GM12878 (cell line): Measurements from ENCODE around the gene MAP2K1. TPM values are rescaled to one million over a fixed set of nuclear protein-coding genes. Genes with fewer than 3 reads are reported as not detected.
A peak's percentile ranks its signal among the peaks of the same experiment; 100 is the strongest.

Experiments
- CREB1 ChIP-seq: IDR thresholded peaks from 2 replicates; pipeline ENCODE4 v1.6.1; 2012; ENCODE audit warnings: low read depth, mild to moderate bottlenecking, inconsistent platforms
- EED ChIP-seq: sonication (generic); IDR thresholded peaks from 2 replicates; pipeline ENCODE4 v1.6.1; 2016; ENCODE audit warnings: antibody characterized with exemption, low read depth
- EGR1 ChIP-seq, 2 experiments: IDR thresholded peaks; 1 replicate in 1 of 2; 2 replicates in 1 of 2; pipeline ENCODE4 v1.6.1; 2011 to 2012; ENCODE audit warnings: low read depth in 2 of 2, low read length in 2 of 2, borderline replicate concordance in 1 of 2, mild to moderate bottlenecking in 1 of 2, moderate library complexity in 1 of 2
- ELK1 ChIP-seq: IDR thresholded peaks from 2 replicates; pipeline ENCODE4 v1.6.1; 2012; ENCODE audit warnings: low read depth, low read length, improper control_type of control experiment
- GABPA ChIP-seq: IDR thresholded peaks from 2 replicates; pipeline ENCODE4 v1.6.1; 2014; ENCODE audit warnings: antibody characterized with exemption, low read depth, mild to moderate bottlenecking, inconsistent platforms
- HDGF ChIP-seq: fragments of 450-650 bp; IDR thresholded peaks from 2 replicates; pipeline ENCODE4 v1.6.1; 2016; ENCODE audit warnings: antibody characterized with exemption
- IRF5 ChIP-seq: fragments of 450-650 bp; IDR thresholded peaks from 2 replicates; pipeline ENCODE4 v1.6.1; 2017; ENCODE audit warnings: borderline replicate concordance
- MLLT1 ChIP-seq: fragments of 450-650 bp; IDR thresholded peaks from 2 replicates; pipeline ENCODE4 v1.6.1; 2016; ENCODE audit warnings: mild to moderate bottlenecking
- PBX3 ChIP-seq: IDR thresholded peaks from 2 replicates; pipeline ENCODE4 v1.6.1; 2011; ENCODE audit warnings: mild to moderate bottlenecking, low read depth, low read length, moderate library complexity; ENCODE audit not compliant: insufficient replicate concordance
- PKNOX1 ChIP-seq: fragments of 450-650 bp; IDR thresholded peaks from 2 replicates; pipeline ENCODE4 v1.6.1; 2016; ENCODE audit warnings: mild to moderate bottlenecking
- PML ChIP-seq: IDR thresholded peaks from 2 replicates; pipeline ENCODE4 v1.6.1; 2012; ENCODE audit warnings: low read length, inconsistent platforms
- POLR2A ChIP-seq: IDR thresholded peaks from 2 replicates; pipeline ENCODE4 v1.6.1; 2011; ENCODE audit warnings: low read depth, mild to moderate bottlenecking, low read length
- POLR2AphosphoS2 ChIP-seq: IDR thresholded peaks from 2 replicates; pipeline ENCODE4 v1.6.1; 2011; ENCODE audit warnings: low read depth, mild to moderate bottlenecking, low read length, improper control_type of control experiment, moderate library complexity
- POLR2AphosphoS5 ChIP-seq: IDR thresholded peaks from 2 replicates; pipeline ENCODE4 v1.6.1; 2011; ENCODE audit warnings: mild to moderate bottlenecking, low read length, inconsistent platforms
- POU2F2 ChIP-seq: IDR thresholded peaks from 3 replicates; pipeline ENCODE4 v1.6.1; 2011; ENCODE audit warnings: low read depth, mild to moderate bottlenecking, low read length, borderline replicate concordance
- RB1 ChIP-seq: fragments of 450-650 bp; formaldehyde crosslinking; IDR thresholded peaks from 2 replicates; pipeline ENCODE4 v1.6.1; 2017; ENCODE audit warnings: mild to moderate bottlenecking, borderline replicate concordance
- SIN3A ChIP-seq: IDR thresholded peaks from 2 replicates; pipeline ENCODE4 v1.6.1; 2012; ENCODE audit warnings: low read depth, low read length, improper control_type of control experiment
- TCF3 ChIP-seq: IDR thresholded peaks from 2 replicates; pipeline ENCODE4 v1.6.1; 2012; ENCODE audit warnings: low read depth, mild to moderate bottlenecking, low read length, borderline replicate concordance; ENCODE audit not compliant: insufficient read depth
- ZBED1 ChIP-seq: IDR thresholded peaks from 2 replicates; pipeline ENCODE4 v1.6.1; 2016; ENCODE audit warnings: borderline replicate concordance
- ZBTB33 ChIP-seq: fragments of 450-650 bp; IDR thresholded peaks from 2 replicates; pipeline ENCODE4 v1.6.1; 2017; ENCODE audit warnings: mild to moderate bottlenecking
- ZNF274 ChIP-seq: IDR thresholded peaks from one replicate; pipeline ENCODE4 v1.8.0; 2011; ENCODE audit not compliant: insufficient read length, insufficient read depth
- polyA plus RNA-seq, 11 experiments: library from polyadenylated mRNA; depleted of rRNA in 4 of 11; unstranded in 6 of 11; stranded (reverse) in 5 of 11; fragments of >200 nt; fragmentation: Nextera tagmentation in 4 of 11; fragmentation: Illumina TruSeq in 1 of 11; extraction: Ambion mirVana in 4 of 11; extraction: Trizol in 1 of 11; gene quantifications; 1 replicate in 1 of 11; 2 replicates in 10 of 11; pipeline versions ENCODE4 v1.2.1 to v1.2.3, GENCODE V29; 2011 to 2016; ENCODE audit warnings: inconsistent platforms in 2 of 11, missing spikeins in 2 of 11, low read depth in 1 of 11
- total RNA-seq, 4 experiments: library from RNA; depleted of rRNA in 3 of 4; stranded (reverse); fragments of >200 nt in 3 of 4; fragmentation: Illumina TruSeq in 1 of 4; extraction: Trizol in 1 of 4; gene quantifications; 2 replicates each; pipeline versions ENCODE4 v1.2.1 to v1.2.3, GENCODE V29; 2013 to 2021

MAP2K1 gene
- total and polyA plus RNA-seq, 10 of the 15 experiments (the other 5 are each of a cell fraction or from before 2014, with no cell fraction given), result 11.2 to 112 (median 56.6) TPM

- TF ChIP-seq CREB1 (peak; percentile 93), TCF3 (0 out of 2 replicates have a peak, but pooled peaks have one; percentile 31), IRF5 (peak; percentile 93), PML (peak; percentile 90), PKNOX1 (peak; percentile 79), RB1 (peak; percentile 99), EGR1 (IDR thresholded peaks at IDR 0.05; ENCODE audit: borderline replicate concordance in 1 of 2, low read depth in 2 of 2, low read length in 2 of 2) (no peak), POU2F2 (peak; percentile 83), POLR2AphosphoS5 (peak; percentile 90), POLR2AphosphoS2 (peak; percentile 84), GABPA (peak; percentile 67; the same call in 1 of the 2 replicates), HDGF (0 out of 2 replicates have a peak, but pooled peaks have one; percentile 22), SIN3A (peak; percentile 85; the same call in 1 of the 2 replicates), ZBED1 (peak; percentile 35; the same call in 1 of the 2 replicates), EED (no peak), MLLT1 (peak; percentile 79), POLR2A (peak; percentile 97), ZNF274 (no peak), PBX3 (no peak), ELK1 (0 out of 2 replicates have a peak, but pooled peaks have one; percentile 25), ZBTB33 (peak; percentile 46; the same call in 1 of the 2 replicates)
Measured at GRCh38 chr15:66356359-66357236, 30.1 kb upstream of the MAP2K1 start, which contains the start of gene TIPIN (continued).
